GM18520 (cell line): ENCODE data around the gene SNAPC5.
"Not testable (repeated sequence)": the region's sequence is repeated elsewhere in the genome, so short reads cannot be mapped to it uniquely, and the experiment has no call there.

Source experiments
- ATAC-seq: cut with Tn5 transposase; IDR thresholded peaks from one replicate; pipeline ENCODE4 v1.9.1; 2021; ENCODE audit not compliant: unreplicated experiment

Gene SNAPC5

DNA sequence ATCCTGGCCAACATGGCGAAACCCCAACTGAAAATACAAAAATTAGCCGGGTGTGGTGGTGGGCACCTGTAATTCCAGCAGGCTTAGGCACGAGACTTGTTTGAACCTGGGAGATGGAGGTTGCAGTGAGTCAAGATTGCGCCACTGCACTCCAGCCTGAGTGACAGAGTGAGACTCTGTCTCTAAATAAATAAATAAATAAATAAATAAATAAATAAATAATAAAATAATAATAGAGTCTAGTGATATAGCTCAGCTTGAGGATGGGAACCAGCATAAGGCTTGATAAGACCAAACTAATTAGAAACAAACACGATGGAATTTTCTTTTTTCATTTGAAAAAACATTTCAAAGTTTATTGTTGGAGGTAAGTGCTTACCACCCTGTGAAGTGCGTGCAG, 36.3 kb downstream of the SNAPC5 start:
- ATAC-seq: not testable (repeated sequence)

DNA sequence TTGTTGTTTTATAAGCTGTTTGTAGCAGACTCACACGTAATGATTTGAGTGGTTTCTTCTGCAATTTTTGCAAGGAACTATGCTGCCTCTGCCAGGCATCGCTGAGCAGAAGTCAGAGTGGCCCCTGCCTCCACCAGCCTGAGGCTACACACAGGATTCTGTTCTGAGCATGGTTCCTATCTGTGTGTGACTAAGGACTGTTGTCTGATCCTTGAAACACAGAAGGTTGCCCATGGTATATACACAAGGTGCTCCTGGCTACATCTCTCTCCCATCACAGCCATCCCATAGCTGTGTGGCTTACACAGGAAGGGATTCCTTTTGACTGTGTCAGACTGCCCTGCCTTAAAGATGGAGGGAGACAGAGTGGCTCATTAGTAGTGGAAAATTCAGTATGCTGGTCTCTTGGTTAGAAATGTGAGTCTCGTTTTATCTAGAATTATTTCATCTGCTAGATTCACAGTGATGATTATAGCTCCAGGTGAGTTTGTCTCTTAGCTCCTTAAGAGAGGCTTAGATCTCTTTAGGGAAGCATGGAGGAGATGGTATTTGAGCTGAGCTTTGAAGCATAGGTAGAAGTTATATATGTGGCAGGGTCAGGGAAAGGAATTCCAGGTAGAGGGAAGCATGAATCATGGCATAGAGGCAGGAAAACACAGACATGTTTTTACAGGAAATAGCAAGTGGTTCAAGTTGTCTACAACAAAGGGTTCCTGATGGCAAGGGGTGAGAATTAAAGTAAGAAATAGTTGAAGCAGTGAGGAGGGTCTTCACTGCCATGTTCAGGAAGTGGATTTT, 37.5 kb downstream of the SNAPC5 start:
- ATAC-seq: no peak

DNA sequence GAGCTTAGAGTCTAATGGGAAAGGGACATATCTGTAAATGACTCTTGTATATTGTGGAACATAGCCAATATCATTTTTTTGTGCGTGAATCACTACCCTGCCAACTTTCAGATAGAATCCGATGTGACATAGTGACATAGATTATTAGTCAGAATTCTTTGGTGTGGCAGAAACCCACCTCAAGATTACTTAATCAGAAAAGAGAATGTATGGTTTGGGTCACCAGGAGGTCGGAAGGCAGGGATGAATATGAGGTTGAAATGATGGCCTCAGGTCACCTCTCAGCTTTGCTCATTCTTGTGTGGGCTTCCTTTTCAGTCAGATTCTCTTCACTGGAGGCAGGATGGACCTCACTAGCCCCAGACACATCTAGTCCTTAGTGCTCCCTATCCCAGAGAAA, 41.4 kb downstream of the SNAPC5 start:
- no peak for ATAC-seq

DNA sequence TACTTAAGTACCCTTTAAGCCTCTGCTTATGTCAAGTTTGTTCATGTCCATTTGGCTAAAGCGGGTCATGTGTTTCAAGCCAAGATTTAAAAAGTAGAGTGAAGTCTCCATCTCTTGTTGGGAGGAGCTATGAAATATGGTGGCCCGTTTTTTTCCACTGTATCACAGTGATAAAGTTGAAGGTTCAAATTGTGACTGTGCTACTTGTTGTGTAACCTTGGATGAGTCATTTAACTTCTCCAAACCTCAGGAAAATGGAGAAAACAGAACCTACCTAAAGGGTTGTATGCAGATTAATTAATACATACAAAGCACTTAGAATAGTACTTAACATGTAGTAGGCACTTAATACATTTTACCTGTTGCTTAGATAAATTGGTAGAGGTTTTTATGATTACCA, 43.4 kb downstream of the SNAPC5 start:
- ATAC-seq: no peak

DNA sequence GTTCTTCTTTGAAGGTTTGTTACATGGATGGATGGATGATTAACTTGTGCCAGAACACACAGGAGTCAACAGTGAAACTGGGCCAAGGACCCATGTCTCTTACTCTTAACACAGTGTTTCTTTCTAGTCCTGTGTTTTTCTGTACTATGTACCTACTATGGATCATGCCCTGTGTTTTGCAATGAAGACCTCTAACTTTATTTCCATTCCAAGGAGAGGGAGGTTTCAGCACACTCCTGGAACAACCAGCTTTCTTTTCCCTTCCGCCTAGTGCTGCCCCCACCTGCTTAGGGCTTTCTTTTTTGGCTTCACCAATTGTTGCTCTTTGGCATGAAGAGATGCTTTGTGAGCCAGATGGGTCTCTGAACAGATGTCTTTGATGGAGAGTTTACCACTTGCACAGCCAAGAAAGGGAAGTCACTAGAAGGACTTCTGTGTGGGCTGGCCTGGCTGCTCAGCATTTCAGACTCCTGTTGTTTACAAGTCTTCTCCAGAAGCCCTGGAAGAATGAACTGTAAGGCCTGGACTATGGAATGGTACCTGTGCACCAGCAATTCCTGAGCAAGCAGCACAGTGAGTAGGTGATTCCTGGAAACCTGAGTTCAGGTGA, 44.5 kb downstream of the SNAPC5 start:
- no peak for ATAC-seq

DNA sequence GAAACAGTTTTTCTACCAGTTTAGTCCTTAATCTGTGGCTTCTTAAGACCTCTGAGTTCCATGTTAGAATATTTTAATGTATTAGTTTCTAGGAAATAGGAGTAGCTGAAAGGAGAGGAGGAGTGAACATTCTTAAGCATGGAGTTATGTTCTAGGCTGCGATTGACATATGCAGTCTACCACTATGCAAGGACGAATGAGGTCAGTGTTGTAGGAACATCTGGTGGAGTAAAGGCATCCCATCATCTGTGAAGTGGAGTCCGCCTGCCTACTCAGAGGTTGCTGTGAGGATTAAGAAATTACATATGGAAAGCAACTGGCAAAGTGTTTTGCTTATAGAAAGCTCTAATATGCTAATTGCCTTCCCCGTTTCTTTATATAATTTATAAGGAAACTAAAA, 45.1 kb downstream of the SNAPC5 start:
- ATAC-seq: no peak
